ENCODE results near the gene DUSP2. TPM values are rescaled to one million over a fixed set of nuclear protein-coding genes. Genes with fewer than 3 reads are reported as not detected.

The DUSP2 gene
- polyA plus RNA-seq, 4 donors = 0.45 to 5.1 (median 2.4) TPM

GRCh38 chr2:96112501-96113366 lies 32.5 kb downstream of the DUSP2 start:
- Histone ChIP-seq H3K27ac (ENCODE audit: low read depth in 1 of 3, low read length in 2 of 3) (no peak overlapping the region), H3K4me1 (ENCODE audit: control insufficient read depth in 3 of 3, insufficient read depth in 2 of 3, low read depth in 1 of 3, low read length in 2 of 3) (peaks cover 0 to 30% (median 2%) of the 10 kb centered on the region in 3 donors), H3K4me3 (ENCODE audit: low read depth in 1 of 3, low read length in 3 of 3) (no peak overlapping the region), H3K36me3 (ENCODE audit: control insufficient read depth in 3 of 3, insufficient read depth in 2 of 3, low read depth in 1 of 3, low read length in 3 of 3) (no peaks in the 10 kb centered on the region), H3K9me3 (ENCODE audit: control insufficient read depth in 2 of 2, insufficient read depth in 1 of 2, low read depth in 1 of 2, low read length in 1 of 2) (peaks cover 0 to 7% of the 10 kb centered on the region in 2 donors), H3K27me3 (ENCODE audit: control insufficient read depth in 3 of 3, insufficient read depth in 3 of 3, low read length in 3 of 3) (peaks cover 0 to 20% (median 4%) of the 10 kb centered on the region in 3 donors)
- FAIRE-seq (no peak), DNase-seq (no peak)
- WGBS, 3 donors = 86 to 88% (median 87%) methylated on average over 9 of the region's 9 CpGs

DNA sequence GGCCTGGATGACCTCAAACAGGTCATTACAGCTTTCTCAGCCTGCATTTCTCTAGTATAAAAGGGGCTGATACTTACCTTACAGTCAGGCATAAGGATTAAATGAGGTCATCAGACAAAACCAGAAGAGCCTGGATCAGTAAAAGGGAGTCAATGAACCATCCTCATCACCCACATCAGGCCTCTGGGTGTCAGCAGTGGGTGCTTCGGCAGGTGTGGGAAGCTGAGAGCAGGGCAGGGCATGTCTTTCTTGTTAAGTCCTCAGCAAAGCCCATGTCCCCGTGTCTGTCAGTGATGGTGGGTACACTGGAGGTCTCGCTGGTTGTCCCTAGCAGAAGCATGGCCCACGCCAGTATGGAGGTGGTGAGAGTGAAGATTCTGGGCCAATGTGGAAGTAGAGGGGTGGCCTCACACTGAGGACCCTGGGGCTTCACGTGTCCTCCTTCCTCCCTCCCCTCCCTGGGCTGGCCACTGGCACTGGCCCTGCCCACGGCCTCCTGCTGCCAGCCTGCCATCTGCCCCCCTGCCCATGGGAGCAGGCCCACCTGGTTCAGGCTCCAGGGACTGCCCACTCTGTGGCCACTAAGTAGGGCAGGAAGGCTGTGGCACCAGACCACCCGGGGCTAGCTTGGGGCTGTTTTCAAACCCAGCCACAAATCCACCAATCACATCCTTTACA lies 33.3 kb downstream of the DUSP2 start:
- Histone ChIP-seq H3K9me3 (ENCODE audit: control insufficient read depth in 2 of 2, insufficient read depth in 1 of 2, low read depth in 1 of 2, low read length in 1 of 2) (peaks cover 0 to 7% of the 10 kb centered on the region in 2 donors), H3K27me3 (ENCODE audit: control insufficient read depth in 3 of 3, insufficient read depth in 3 of 3, low read length in 3 of 3) (peaks cover 0 to 13% (median 2%) of the 10 kb centered on the region in 3 donors), H3K27ac (ENCODE audit: low read depth in 1 of 3, low read length in 2 of 3) (no peak overlapping the region), H3K4me1 (ENCODE audit: control insufficient read depth in 3 of 3, insufficient read depth in 2 of 3, low read depth in 1 of 3, low read length in 2 of 3) (peaks cover 0 to 25% (median 0%) of the 10 kb centered on the region in 3 donors), H3K36me3 (ENCODE audit: control insufficient read depth in 3 of 3, insufficient read depth in 2 of 3, low read depth in 1 of 3, low read length in 3 of 3) (no peaks in the 10 kb centered on the region), H3K4me3 (ENCODE audit: low read depth in 1 of 3, low read length in 3 of 3) (no peak overlapping the region)
- DNase-seq (no peak), FAIRE-seq (no peak)
- 85 to 90% (median 86%) methylated on average over 6 to 7 of the region's 7 CpGs for WGBS, 3 donors

GRCh38 chr2:96111257-96111640 lies 34.0 kb downstream of the DUSP2 start:
- peaks cover 0 to 9% of the 10 kb centered on the region in 2 donors for H3K9me3 ChIP-seq (ENCODE audit: control insufficient read depth in 2 of 2, insufficient read depth in 1 of 2, low read depth in 1 of 2, low read length in 1 of 2)
- 73 to 77% (median 75%) methylated on average over 4 of the region's 4 CpGs for WGBS, 3 donors
- H3K27me3 ChIP-seq (ENCODE audit: control insufficient read depth in 3 of 3, insufficient read depth in 3 of 3, low read length in 3 of 3) = peaks cover 0 to 12% (median 2%) of the 10 kb centered on the region in 3 donors
- no peak overlapping the region for H3K27ac ChIP-seq (ENCODE audit: low read depth in 1 of 3, low read length in 2 of 3)
- no peak overlapping the region for H3K4me3 ChIP-seq (ENCODE audit: low read depth in 1 of 3, low read length in 3 of 3)
- no peaks in the 10 kb centered on the region for H3K36me3 ChIP-seq (ENCODE audit: control insufficient read depth in 3 of 3, insufficient read depth in 2 of 3, low read depth in 1 of 3, low read length in 3 of 3)
- no peak for FAIRE-seq
- no peak for DNase-seq
- H3K4me1 ChIP-seq (ENCODE audit: control insufficient read depth in 3 of 3, insufficient read depth in 2 of 3, low read depth in 1 of 3, low read length in 2 of 3) = peaks cover 0 to 25% (median 0%) of the 10 kb centered on the region in 3 donors

GRCh38 chr2:96110621-96111256 lies 34.5 kb downstream of the DUSP2 start:
- Histone ChIP-seq H3K27me3 (ENCODE audit: control insufficient read depth in 3 of 3, insufficient read depth in 3 of 3, low read length in 3 of 3) (peaks cover 0 to 7% (median 1%) of the 10 kb centered on the region in 3 donors), H3K4me1 (ENCODE audit: control insufficient read depth in 3 of 3, insufficient read depth in 2 of 3, low read depth in 1 of 3, low read length in 2 of 3) (peaks cover 0 to 25% (median 0%) of the 10 kb centered on the region in 3 donors), H3K36me3 (ENCODE audit: control insufficient read depth in 3 of 3, insufficient read depth in 2 of 3, low read depth in 1 of 3, low read length in 3 of 3) (no peaks in the 10 kb centered on the region), H3K9me3 (ENCODE audit: control insufficient read depth in 2 of 2, insufficient read depth in 1 of 2, low read depth in 1 of 2, low read length in 1 of 2) (peaks cover 0 to 11% of the 10 kb centered on the region in 2 donors), H3K27ac (ENCODE audit: low read depth in 1 of 3, low read length in 2 of 3) (no peak overlapping the region), H3K4me3 (ENCODE audit: low read depth in 1 of 3, low read length in 3 of 3) (no peak overlapping the region)
- WGBS, 3 donors = 68 to 81% (median 72%) methylated on average over 13 of the region's 13 CpGs
- DNase-seq (no peak), FAIRE-seq (no peak)

DNA sequence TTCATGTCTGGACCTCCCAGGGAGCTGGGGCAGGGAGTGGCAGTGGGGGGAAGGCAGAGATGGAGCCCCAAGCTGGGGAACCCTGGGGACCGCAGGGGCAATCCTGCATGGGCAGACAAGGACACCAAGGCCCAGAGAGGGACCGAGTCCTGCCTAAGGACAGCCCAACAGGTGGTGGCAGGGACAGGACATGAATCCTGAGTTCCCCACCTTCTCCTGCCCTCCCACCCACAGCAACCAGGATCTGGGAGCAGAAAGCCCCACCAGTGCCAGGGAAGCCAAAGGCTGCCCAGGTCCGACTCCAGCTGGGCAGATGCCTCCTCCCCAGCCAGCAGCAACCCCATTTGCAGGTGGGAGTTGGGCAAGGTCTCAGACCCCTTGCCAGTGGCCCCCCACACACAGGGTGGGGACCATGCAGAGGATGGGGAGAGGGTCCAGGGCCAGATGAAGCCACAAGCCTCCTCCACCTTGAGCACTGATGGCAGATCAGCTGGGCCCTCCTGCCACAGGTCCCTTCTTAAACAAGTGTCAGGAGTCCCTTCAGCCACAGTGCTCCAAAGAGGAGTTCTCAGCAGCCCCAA lies 35.2 kb downstream of the DUSP2 start:
- no peak for FAIRE-seq
- H3K4me3 ChIP-seq (ENCODE audit: low read depth in 1 of 3, low read length in 3 of 3) = no peak overlapping the region

DNA sequence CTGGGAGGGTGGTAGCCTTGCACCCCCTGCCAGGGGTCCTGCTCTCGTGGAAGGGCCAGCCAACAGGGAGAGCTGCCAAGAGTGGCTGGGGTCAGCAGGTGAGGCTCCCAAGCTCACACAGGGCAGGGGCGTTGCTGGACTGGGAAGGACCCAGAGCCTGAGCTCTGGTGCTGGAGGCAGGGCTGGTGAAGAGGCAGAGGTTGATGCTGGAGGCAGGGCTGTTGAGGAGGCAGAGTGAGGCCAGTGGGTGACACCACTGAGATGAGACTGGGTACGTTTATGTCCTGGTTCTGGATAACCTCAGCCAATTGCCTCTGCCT lies 35.9 kb downstream of the DUSP2 start:
- no peak for FAIRE-seq
- Histone ChIP-seq H3K4me3 (ENCODE audit: low read depth in 1 of 3, low read length in 3 of 3) (no peak overlapping the region), H3K36me3 (ENCODE audit: control insufficient read depth in 3 of 3, insufficient read depth in 2 of 3, low read depth in 1 of 3, low read length in 3 of 3) (no peaks in the 10 kb centered on the region), H3K4me1 (ENCODE audit: control insufficient read depth in 3 of 3, insufficient read depth in 2 of 3, low read depth in 1 of 3, low read length in 2 of 3) (peaks cover 0 to 25% (median 0%) of the 10 kb centered on the region in 3 donors), H3K27ac (ENCODE audit: low read depth in 1 of 3, low read length in 2 of 3) (no peak overlapping the region), H3K9me3 (ENCODE audit: control insufficient read depth in 2 of 2, insufficient read depth in 1 of 2, low read depth in 1 of 2, low read length in 1 of 2) (peaks cover 0 to 18% of the 10 kb centered on the region in 2 donors), H3K27me3 (ENCODE audit: control insufficient read depth in 3 of 3, insufficient read depth in 3 of 3, low read length in 3 of 3) (no peaks in the 10 kb centered on the region)
- WGBS, 3 donors = 36 to 66% (median 54%) methylated on average over 3 of the region's 3 CpGs
- no peak for DNase-seq

More for the DNA sequence above, 35.2 kb downstream of the DUSP2 start:
- no peak for DNase-seq
- H3K27me3 ChIP-seq (ENCODE audit: control insufficient read depth in 3 of 3, insufficient read depth in 3 of 3, low read length in 3 of 3) = no peaks in the 10 kb centered on the region
- H3K9me3 ChIP-seq (ENCODE audit: control insufficient read depth in 2 of 2, insufficient read depth in 1 of 2, low read depth in 1 of 2, low read length in 1 of 2) = peaks cover 0 to 13% of the 10 kb centered on the region in 2 donors
- no peaks in the 10 kb centered on the region for H3K36me3 ChIP-seq (ENCODE audit: control insufficient read depth in 3 of 3, insufficient read depth in 2 of 3, low read depth in 1 of 3, low read length in 3 of 3)
- no peak overlapping the region for H3K27ac ChIP-seq (ENCODE audit: low read depth in 1 of 3, low read length in 2 of 3)
- peaks cover 0 to 25% (median 0%) of the 10 kb centered on the region in 3 donors for H3K4me1 ChIP-seq (ENCODE audit: control insufficient read depth in 3 of 3, insufficient read depth in 2 of 3, low read depth in 1 of 3, low read length in 2 of 3)
- WGBS, 3 donors = 81 to 88% (median 85%) methylated on average over 3 of the region's 3 CpGs

GRCh38 chr2:96108541-96109360 lies 36.5 kb downstream of the DUSP2 start:
- DNase-seq = peak in 1 of 2 donors; percentile 36
- FAIRE-seq = no peak
- Histone ChIP-seq H3K4me1 (ENCODE audit: control insufficient read depth in 3 of 3, insufficient read depth in 2 of 3, low read depth in 1 of 3, low read length in 2 of 3) (peaks cover 0 to 25% (median 0%) of the 10 kb centered on the region in 3 donors), H3K36me3 (ENCODE audit: control insufficient read depth in 3 of 3, insufficient read depth in 2 of 3, low read depth in 1 of 3, low read length in 3 of 3) (no peaks in the 10 kb centered on the region), H3K27me3 (ENCODE audit: control insufficient read depth in 3 of 3, insufficient read depth in 3 of 3, low read length in 3 of 3) (no peaks in the 10 kb centered on the region), H3K4me3 (ENCODE audit: low read depth in 1 of 3, low read length in 3 of 3) (no peak overlapping the region), H3K27ac (ENCODE audit: low read depth in 1 of 3, low read length in 2 of 3) (peak overlapping the region in 2 of 3 donors; percentile 34 to 37), H3K9me3 (ENCODE audit: control insufficient read depth in 2 of 2, insufficient read depth in 1 of 2, low read depth in 1 of 2, low read length in 1 of 2) (peaks cover 0 to 18% of the 10 kb centered on the region in 2 donors)
- 46 to 66% (median 65%) methylated on average over 17 of the region's 17 CpGs for WGBS, 3 donors
